Measurements from ENCODE around the gene SLC6A3.

SLC6A3 gene

GRCh38 chr5:1357946-1358725 lies 87.1 kb downstream of the SLC6A3 start:
- H3K4me3 ChIP-seq (ENCODE audit: low read depth, low read length): no peak overlapping the region
- no peak for DNase-seq (ENCODE audit: low read depth)
- no peak for TF ChIP-seq CTCF (IDR thresholded peaks at IDR 0.05; ENCODE audit: control insufficient read depth, extremely low read depth, insufficient read depth)

- TF ChIP-seq CTCF (IDR thresholded peaks at IDR 0.05; ENCODE audit: control insufficient read depth, extremely low read depth, insufficient read depth): no peak
- no peak overlapping the region for H3K4me3 ChIP-seq (ENCODE audit: low read depth, low read length)
- no peak for DNase-seq (ENCODE audit: low read depth)
Measured at GRCh38 chr5:1356873-1357787, 88.1 kb downstream of the SLC6A3 start.

- no peak for DNase-seq (ENCODE audit: low read depth)
- no peak overlapping the region for H3K4me3 ChIP-seq (ENCODE audit: low read depth, low read length)
- TF ChIP-seq CTCF (IDR thresholded peaks at IDR 0.05; ENCODE audit: control insufficient read depth, extremely low read depth, insufficient read depth): no peak
Measured at GRCh38 chr5:1354576-1354975, 90.7 kb downstream of the SLC6A3 start.

- no peak for TF ChIP-seq CTCF (IDR thresholded peaks at IDR 0.05; ENCODE audit: control insufficient read depth, extremely low read depth, insufficient read depth)
- no peak overlapping the region for H3K4me3 ChIP-seq (ENCODE audit: low read depth, low read length)
- no peak for DNase-seq (ENCODE audit: low read depth)
Measured at GRCh38 chr5:1352231-1353219, 92.7 kb downstream of the SLC6A3 start.

- TF ChIP-seq CTCF (IDR thresholded peaks at IDR 0.05; ENCODE audit: control insufficient read depth, extremely low read depth, insufficient read depth): no peak
- no peak overlapping the region for H3K4me3 ChIP-seq (ENCODE audit: low read depth, low read length)
- DNase-seq (ENCODE audit: low read depth): no peak
Measured at GRCh38 chr5:1351156-1351555, 94.1 kb downstream of the SLC6A3 start.

- no peak overlapping the region for H3K4me3 ChIP-seq (ENCODE audit: low read depth, low read length)
- TF ChIP-seq CTCF (IDR thresholded peaks at IDR 0.05; ENCODE audit: control insufficient read depth, extremely low read depth, insufficient read depth): peak; percentile 52
- no peak for DNase-seq (ENCODE audit: low read depth)
Measured at GRCh38 chr5:1349246-1349645, 96.0 kb downstream of the SLC6A3 start.
